Mesendoderm (in vitro differentiated cells): ENCODE results near the gene MAP4K5.
A peak's percentile ranks its signal among the peaks of the same experiment; 100 is the strongest.
"Not testable (repeated sequence)": the region's sequence is repeated elsewhere in the genome, so short reads cannot be mapped to it uniquely, and the experiment has no call there.

ENCODE experiments used
- DNase-seq: peaks from one replicate; pipeline ENCODE4 v3.0.0; 2013
- H2AK5ac ChIP-seq: 2 replicates; pipeline ENCODE4 v1.6.1; 2013; ENCODE audit warnings: low read length, inconsistent platforms
- H2BK120ac ChIP-seq: 2 replicates; pipeline ENCODE4 v1.6.1; 2013; ENCODE audit warnings: low read depth, mild to moderate bottlenecking, low read length, moderate library complexity, mixed read lengths
- H2BK15ac ChIP-seq: replicated peaks from 2 replicates; pipeline ENCODE4 v1.6.1; 2013; ENCODE audit warnings: low read depth, mild to moderate bottlenecking, moderate library complexity
- H2BK5ac ChIP-seq: 2 replicates; pipeline ENCODE4 v1.6.1; 2013; ENCODE audit warnings: low read length, inconsistent platforms
- H3K18ac ChIP-seq: 2 replicates; pipeline ENCODE4 v1.6.1; 2013; ENCODE audit warnings: mild to moderate bottlenecking, low read length, mixed read lengths
- H3K23ac ChIP-seq: one replicate; pipeline ENCODE4 v1.6.1; 2013; ENCODE audit warnings: low read length
- H3K27ac ChIP-seq: 2 replicates; pipeline ENCODE4 v1.5.1; 2013; ENCODE audit warnings: low read depth, mild to moderate bottlenecking, inconsistent platforms, low read length, moderate library complexity
- H3K27me3 ChIP-seq: 2 replicates; pipeline ENCODE4 v1.6.1; 2013; ENCODE audit warnings: low read length, control low read depth, mild to moderate bottlenecking, inconsistent platforms; ENCODE audit not compliant: insufficient read depth, poor library complexity
- H3K36me3 ChIP-seq: 2 replicates; pipeline ENCODE4 v1.6.1; 2013; ENCODE audit warnings: low read length, inconsistent platforms; ENCODE audit not compliant: control insufficient read depth, insufficient read depth
- H3K4ac ChIP-seq: one replicate; pipeline ENCODE4 v1.6.1; 2013; ENCODE audit warnings: low read depth, mild to moderate bottlenecking, low read length, moderate library complexity
- H3K4me1 ChIP-seq: 2 replicates; pipeline ENCODE4 v1.6.1; 2013; ENCODE audit warnings: low read depth, low read length, inconsistent platforms; ENCODE audit not compliant: control insufficient read depth
- H3K4me2 ChIP-seq: 2 replicates; pipeline ENCODE4 v1.6.1; 2013; ENCODE audit warnings: low read length
- H3K4me3 ChIP-seq: 2 replicates; pipeline ENCODE4 v1.5.1; 2013; ENCODE audit warnings: mild to moderate bottlenecking, low read length
- H3K56ac ChIP-seq: one replicate; pipeline ENCODE4 v1.6.1; 2013; ENCODE audit warnings: low read length
- H3K79me1 ChIP-seq: 2 replicates; pipeline ENCODE4 v1.6.1; 2013; ENCODE audit warnings: low read length, inconsistent platforms
- H3K79me2 ChIP-seq: 2 replicates; pipeline ENCODE4 v1.6.1; 2013; ENCODE audit warnings: mild to moderate bottlenecking, low read length; ENCODE audit not compliant: control insufficient read depth, insufficient read depth
- H3K9ac ChIP-seq: 2 replicates; pipeline ENCODE4 v1.6.1; 2013; ENCODE audit warnings: low read length, inconsistent platforms
- H4K5ac ChIP-seq: one replicate; pipeline ENCODE4 v1.6.1; 2013; ENCODE audit warnings: low read length
- H4K8ac ChIP-seq: one replicate; pipeline ENCODE4 v1.6.1; 2013; ENCODE audit warnings: low read depth, mild to moderate bottlenecking, control low read depth, low read length, moderate library complexity
- WGBS: extraction: QIAGEN DNeasy Blood & Tissue Kit; methylation state at CpG from one replicate; pipeline ENCODE4 v1.1.7; 2013; ENCODE audit warnings: low lambda C conversion rate, missing lambda C conversion rate; ENCODE audit not compliant: insufficient coverage; ENCODE audit errors: extremely low coverage; 5-methylcytosine and 5-hydroxymethylcytosine counted together

Gene MAP4K5

DNA sequence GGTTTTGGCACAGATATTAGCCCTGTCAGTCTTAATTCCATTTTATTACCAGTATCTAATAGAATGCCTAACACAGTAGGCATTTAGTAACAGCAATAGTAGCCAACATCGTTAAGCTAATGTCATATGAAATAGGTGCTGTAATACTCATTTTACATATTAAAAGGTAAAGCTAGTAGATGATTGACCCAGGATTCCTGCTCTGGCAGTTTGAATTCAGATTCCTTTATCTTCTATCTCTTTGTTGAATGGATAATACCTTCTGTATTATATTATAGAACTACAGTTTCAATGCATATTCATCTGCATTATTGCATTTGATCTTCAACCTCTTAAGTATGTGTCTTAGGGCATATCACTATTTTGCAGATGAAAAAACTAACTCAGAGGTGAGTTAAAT, 30.5 kb upstream of the MAP4K5 start:
- Histone ChIP-seq H3K18ac (no peak overlapping the region), H3K23ac (no peak overlapping the region), H3K4me2 (no peak overlapping the region), H2AK5ac (no peak overlapping the region), H3K79me2 (no peaks in the 10 kb centered on the region), H3K36me3 (no peaks in the 10 kb centered on the region), H3K4me3 (no peak overlapping the region), H3K79me1 (no peaks in the 10 kb centered on the region), H4K5ac (no peak overlapping the region), H2BK5ac (no peak overlapping the region), H2BK120ac (no peak overlapping the region), H2BK15ac (no peak overlapping the region), H3K9ac (no peak overlapping the region), H3K27ac (no peak overlapping the region), H4K8ac (no peak overlapping the region), H3K4ac (no peak overlapping the region), H3K27me3 (no peaks in the 10 kb centered on the region), H3K4me1 (peaks cover 2% of the 10 kb centered on the region), H3K56ac (no peak overlapping the region)
- no peak for DNase-seq
- no CpG with 5 or more reads among the region's 1 CpG for WGBS

- H2BK120ac ChIP-seq = no peak overlapping the region
- no CpG with 5 or more reads among the region's 21 CpGs for WGBS
- no peaks in the 10 kb centered on the region for H3K36me3 ChIP-seq
- no peak overlapping the region for H3K23ac ChIP-seq
- H4K5ac ChIP-seq = no peak overlapping the region
- no peak overlapping the region for H3K27ac ChIP-seq
- H2BK5ac ChIP-seq = no peak overlapping the region
- DNase-seq = peak; percentile 27
- peak overlapping the region; percentile 63 for H3K4me2 ChIP-seq
- H3K79me2 ChIP-seq = no peaks in the 10 kb centered on the region
- no peak overlapping the region for H3K4ac ChIP-seq
- H3K9ac ChIP-seq = peak overlapping the region; percentile 58
- no peak overlapping the region for H2AK5ac ChIP-seq
- H3K4me1 ChIP-seq = peaks cover 2% of the 10 kb centered on the region
- H3K4me3 ChIP-seq = peak overlapping the region; percentile 4
- no peak overlapping the region for H2BK15ac ChIP-seq
- peak overlapping the region; percentile 51 for H3K56ac ChIP-seq
- no peaks in the 10 kb centered on the region for H3K79me1 ChIP-seq
- H3K18ac ChIP-seq = no peak overlapping the region
- no peaks in the 10 kb centered on the region for H3K27me3 ChIP-seq
- H4K8ac ChIP-seq = no peak overlapping the region
These were observed 28.5 kb upstream of the MAP4K5 start for GRCh38 chr14:50560931-50561285.

DNA sequence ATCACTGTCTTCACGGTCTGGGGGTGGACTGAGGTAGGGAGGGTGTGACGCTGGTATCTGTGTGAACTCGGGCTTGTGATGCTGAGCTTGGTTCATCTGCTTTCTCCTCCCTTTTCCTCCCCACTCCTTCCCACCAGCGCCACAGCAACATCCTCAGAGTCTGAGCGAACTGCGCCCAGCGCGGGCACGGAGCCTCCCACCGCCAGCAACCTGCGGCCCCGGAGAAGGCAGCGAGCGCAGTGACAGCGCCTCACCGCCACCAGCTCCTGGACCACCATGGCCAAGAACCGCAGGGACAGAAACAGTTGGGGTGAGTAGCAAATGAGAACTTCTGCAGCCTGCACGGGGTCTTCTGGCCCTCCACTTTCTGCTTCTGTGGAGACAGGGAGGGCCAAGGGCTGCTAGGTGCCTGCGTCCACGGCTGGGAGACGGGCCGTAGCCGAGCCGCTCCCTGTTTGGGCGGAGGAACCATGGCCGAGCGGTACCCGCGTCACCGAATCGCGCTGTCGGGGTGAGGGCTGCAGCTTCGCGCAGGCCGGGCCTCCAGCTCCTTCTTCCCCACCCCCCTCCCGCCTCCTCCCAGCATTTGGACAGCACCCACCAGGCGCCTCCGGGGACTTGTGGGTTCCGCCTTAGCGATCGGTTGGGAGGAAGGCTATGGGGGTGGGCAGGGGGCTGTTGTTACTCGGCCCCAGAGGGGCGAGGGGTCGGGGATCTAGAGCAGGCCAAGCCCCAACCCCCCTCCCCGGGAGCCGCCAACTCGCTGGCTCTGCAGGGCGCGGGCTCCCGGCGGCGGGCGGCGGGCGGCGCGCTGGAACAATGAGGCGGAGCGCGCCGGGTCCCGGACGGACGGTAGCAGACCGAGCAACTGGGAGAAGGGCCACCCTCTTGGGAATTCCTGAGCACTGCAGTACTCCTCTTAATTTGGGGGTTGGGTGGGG, 27.9 kb upstream of the MAP4K5 start, which contains the start of gene ATL1:
ATL1 (plus strand) TSS at position 156 of the 941 bp plus-strand sequence; CDS start at position 277, 121 bp downstream.
- H3K79me2 ChIP-seq = no peaks in the 10 kb centered on the region
- no peak within 1 kb of the TSS for H3K4ac ChIP-seq
- H3K4me2 ChIP-seq = peak within 1 kb of the TSS; percentile 63
- no peak within 1 kb of the TSS for H3K27ac ChIP-seq
- H3K23ac ChIP-seq = peak within 1 kb of the TSS; percentile 96
- no peak within 1 kb of the TSS for H2BK5ac ChIP-seq
- no peaks in the 10 kb centered on the region for H3K79me1 ChIP-seq
- H4K5ac ChIP-seq = no peak within 1 kb of the TSS
- H2AK5ac ChIP-seq = no peak within 1 kb of the TSS
- no peaks in the 10 kb centered on the region for H3K27me3 ChIP-seq
- H2BK120ac ChIP-seq = no peak within 1 kb of the TSS
- H2BK15ac ChIP-seq = no peak within 1 kb of the TSS
- no peak within 1 kb of the TSS for H3K18ac ChIP-seq
- peak within 1 kb of the TSS; percentile 58 for H3K9ac ChIP-seq
- DNase-seq = peak; percentile 87
- H3K56ac ChIP-seq = peak within 1 kb of the TSS; percentile 84
- no peaks in the 10 kb centered on the region for H3K36me3 ChIP-seq
- no peak within 1 kb of the TSS for H4K8ac ChIP-seq
- peak within 1 kb of the TSS; percentile 55 for H3K4me3 ChIP-seq
- peaks cover 2% of the 10 kb centered on the region for H3K4me1 ChIP-seq
- WGBS = no CpG with 5 or more reads among the region's 66 CpGs

GRCh38 chr14:50552796-50553195, 20.4 kb upstream of the MAP4K5 start:
- H3K36me3 ChIP-seq, H3K4ac ChIP-seq, H3K4me2 ChIP-seq, H3K18ac ChIP-seq, H2BK5ac ChIP-seq, H4K5ac ChIP-seq, H3K27ac ChIP-seq, H2BK15ac ChIP-seq, H2AK5ac ChIP-seq, H3K56ac ChIP-seq, H2BK120ac ChIP-seq, H3K79me2 ChIP-seq, H3K9ac ChIP-seq, H3K27me3 ChIP-seq, H3K4me3 ChIP-seq, H4K8ac ChIP-seq, H3K79me1 ChIP-seq, H3K4me1 ChIP-seq, DNase-seq, H3K23ac ChIP-seq: not testable (repeated sequence)
- WGBS = no CpG with 5 or more reads among the region's 3 CpGs

DNA sequence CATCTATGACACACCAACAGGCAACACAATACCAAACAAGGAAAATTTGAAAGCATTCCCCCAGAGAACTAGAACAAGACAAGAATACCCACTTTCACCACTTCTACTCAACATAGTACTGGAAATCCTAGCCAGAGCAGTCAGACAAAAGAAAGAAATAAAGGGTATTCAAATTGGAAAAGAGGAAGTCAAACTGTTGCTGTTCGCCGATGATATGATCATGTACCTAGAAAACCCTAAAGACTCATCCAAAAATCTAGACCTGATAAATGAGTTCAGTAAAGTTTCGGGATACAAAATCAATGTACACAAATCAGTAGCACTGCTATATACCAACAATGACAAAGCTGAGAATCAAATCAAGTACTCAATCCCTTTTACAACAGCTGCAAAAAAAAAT, 19.5 kb upstream of the MAP4K5 start:
- Histone ChIP-seq H3K23ac (no peak overlapping the region), H2BK5ac (no peak overlapping the region), H3K27me3 (no peaks in the 10 kb centered on the region), H3K4ac (no peak overlapping the region), H4K5ac (no peak overlapping the region), H2BK15ac (no peak overlapping the region), H3K18ac (no peak overlapping the region), H3K4me3 (no peak overlapping the region), H3K79me2 (no peaks in the 10 kb centered on the region), H3K56ac (no peak overlapping the region), H3K27ac (no peak overlapping the region), H3K79me1 (no peaks in the 10 kb centered on the region), H3K9ac (no peak overlapping the region), H2AK5ac (no peak overlapping the region), H2BK120ac (no peak overlapping the region), H3K4me2 (no peak overlapping the region), H4K8ac (no peak overlapping the region), H3K36me3 (no peaks in the 10 kb centered on the region), H3K4me1 (no peaks in the 10 kb centered on the region)
- no CpG with 5 or more reads among the region's 3 CpGs for WGBS
- DNase-seq = no peak
